ENCODE data around the gene LHFPL4.

DNA sequence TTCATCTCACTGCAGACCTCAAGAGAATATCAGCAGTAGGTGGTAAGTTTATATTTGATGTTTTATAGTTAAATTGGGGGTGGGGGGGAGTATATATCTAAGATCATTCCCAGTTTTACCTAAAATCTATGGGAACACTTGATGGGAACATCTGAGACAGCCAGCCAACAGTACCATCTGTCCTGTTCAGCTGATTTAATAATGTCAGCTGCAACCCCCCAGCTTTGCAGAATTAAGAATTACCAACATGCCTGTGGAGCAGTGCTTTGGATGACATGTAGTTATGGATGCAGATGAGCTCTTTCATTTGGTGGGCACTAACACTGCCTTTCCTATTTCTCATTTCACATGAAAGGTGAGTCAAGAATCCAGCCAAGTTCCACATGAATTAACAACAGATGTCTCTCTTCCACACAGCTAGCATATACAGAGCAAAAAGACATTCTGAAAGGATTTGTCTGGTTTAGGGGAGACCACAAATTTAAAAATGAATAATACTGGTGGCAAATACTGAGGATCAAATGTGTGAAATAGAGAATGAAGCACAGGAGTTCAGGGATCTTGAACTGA is 80.0 kb downstream of the LHFPL4 start:
- no peak for TF ChIP-seq POLR2A (IDR thresholded peaks at IDR 0.05; ENCODE audit: low read depth)
- no peak for TF ChIP-seq POLR2AphosphoS5 (IDR thresholded peaks at IDR 0.05)

Data from esophagus muscularis mucosa (tissue), 2 donors.